GM12878 (cell line): ENCODE results near the gene PPP1R26. TPM values are rescaled to one million over a fixed set of nuclear protein-coding genes. Genes with fewer than 3 reads are reported as not detected.
"Not testable (repeated sequence)": the region's sequence is repeated elsewhere in the genome, so short reads cannot be mapped to it uniquely, and the experiment has no call there.

ENCODE experiments used
- ATAC-seq: fragments of 200-7000 bp; cut with Tn5 transposase; 3 replicates; pipeline ENCODE4 v1.9.1; 2020; ENCODE audit warnings: mild to moderate bottlenecking, moderate library complexity
- BruUV-seq: library from RNA; stranded (reverse); fragments of 400-500 nt; replicated peaks from 2 replicates; lab custom pipeline; 2021; lab: Mats Ljungman, UMichigan
- CTCF ChIA-PET: fragments of 300-600 bp; sonication (Branson Sonifier 250); formaldehyde crosslinking; extraction: SDS; loops from one replicate; lab custom pipeline; 2021; ENCODE audit warnings: inconsistent platforms; lab: Yijun Ruan, JAX
- POLR2A ChIA-PET: fragments of 350-600 bp; formaldehyde crosslinking; extraction: SDS; loops from one replicate; lab custom pipeline; 2021; ENCODE audit warnings: inconsistent platforms; lab: Charles Lee
- RAD21 ChIA-PET: fragments of 300-600 bp; sonication (Branson Sonifier 250); formaldehyde crosslinking; loops from one replicate; lab custom pipeline; 2023; ENCODE audit warnings: antibody characterized with exemption; ENCODE audit not compliant: unreplicated experiment; lab: Charles Lee
- SMC1A ChIA-PET: fragments of 300-600 bp; sonication (Branson Sonifier 250); formaldehyde crosslinking; loops from one replicate; lab custom pipeline; 2023; ENCODE audit not compliant: unreplicated experiment, uncharacterized antibody; lab: Charles Lee
- DNase-seq: peaks from one replicate; pipeline ENCODE4 v3.0.0-alpha.2; 2011; ENCODE audit warnings: low read depth, low spot score
- FAIRE-seq: peaks from 3 replicates; lab custom pipeline; 2011; peaks lifted over from hg19 to GRCh38; lab: Jason Lieb, UNC
- H2AFZ ChIP-seq: 2 replicates; pipeline ENCODE4 v1.6.0; 2011; ENCODE audit warnings: low read depth, low read length, control low read depth; ENCODE audit not compliant: control insufficient read depth
- H3K27ac ChIP-seq: 2 replicates; pipeline ENCODE4 v1.5.1; 2011; ENCODE audit warnings: control low read depth; ENCODE audit not compliant: control insufficient read depth, insufficient read depth
- H3K27me3 ChIP-seq, 2 experiments: replicated peaks in 1 of 2; 2 replicates each; pipeline versions ENCODE4 v1.6.0 to v1.6.1; 2011; ENCODE audit warnings: low read length in 1 of 2; ENCODE audit not compliant: control insufficient read depth in 2 of 2, insufficient read depth in 2 of 2
- H3K36me3 ChIP-seq, 2 experiments: 2 replicates each; pipeline ENCODE4 v1.5.1; 2011; ENCODE audit warnings: low read length in 1 of 2; ENCODE audit not compliant: control insufficient read depth in 2 of 2, insufficient read depth in 2 of 2
- H3K4me1 ChIP-seq: 2 replicates; pipeline ENCODE4 v1.6.1; 2011; ENCODE audit warnings: mild to moderate bottlenecking, low read length, moderate library complexity, mixed read lengths; ENCODE audit not compliant: control insufficient read depth, insufficient read depth
- H3K4me2 ChIP-seq: 2 replicates; pipeline ENCODE4 v1.6.0; 2011; ENCODE audit warnings: control low read depth; ENCODE audit not compliant: control insufficient read depth, insufficient read depth
- H3K4me3 ChIP-seq: fragments of 200-600 bp; sonication (generic); 2 replicates; pipeline ENCODE4 v1.5.1; 2016
- H3K79me2 ChIP-seq: 2 replicates; pipeline ENCODE4 v1.6.0; 2011; ENCODE audit warnings: low read length; ENCODE audit not compliant: control insufficient read depth, insufficient read depth
- H3K9ac ChIP-seq: 2 replicates; pipeline ENCODE4 v1.8.0; 2011; ENCODE audit warnings: low read length, control low read depth, mixed read lengths; ENCODE audit not compliant: control insufficient read depth, insufficient read depth
- H3K9me3 ChIP-seq: replicated peaks from 3 replicates; pipeline ENCODE4 v1.5.1; 2011; ENCODE audit warnings: mild to moderate bottlenecking, low read length; ENCODE audit not compliant: control insufficient read depth, insufficient read depth
- H4K20me1 ChIP-seq: 2 replicates; pipeline ENCODE4 v1.6.0; 2011; ENCODE audit not compliant: control insufficient read depth, insufficient read depth
- BRCA1 ChIP-seq: IDR thresholded peaks from 2 replicates; pipeline ENCODE4 v1.6.1; 2011; ENCODE audit warnings: low read depth, low read length, improper control_type of control experiment
- DPF2 ChIP-seq: fragments of 450-650 bp; IDR thresholded peaks from 2 replicates; pipeline ENCODE4 v1.6.1; 2017; ENCODE audit warnings: mild to moderate bottlenecking
- E2F8 ChIP-seq: fragments of 450-650 bp; IDR thresholded peaks from 2 replicates; pipeline ENCODE4 v1.6.1; 2018; ENCODE audit warnings: mild to moderate bottlenecking, low read depth, moderate library complexity; ENCODE audit not compliant: partially characterized antibody
- MEF2B ChIP-seq: fragments of 450-650 bp; IDR thresholded peaks from 2 replicates; pipeline ENCODE4 v1.6.1; 2018; ENCODE audit warnings: mild to moderate bottlenecking, moderate library complexity; ENCODE audit not compliant: partially characterized antibody, poor library complexity, severe bottlenecking
- MTA2 ChIP-seq: fragments of 450-650 bp; IDR thresholded peaks from 2 replicates; pipeline ENCODE4 v1.6.1; 2016; ENCODE audit warnings: low read depth, mild to moderate bottlenecking, moderate library complexity
- RELA ChIP-seq: fragments of 450-650 bp; IDR thresholded peaks from 2 replicates; pipeline ENCODE4 v1.8.0; 2014; ENCODE audit warnings: borderline replicate concordance; ENCODE audit not compliant: partially characterized antibody
- SMAD1 ChIP-seq: fragments of 450-650 bp; IDR thresholded peaks from 2 replicates; pipeline ENCODE4 v1.6.1; 2018; ENCODE audit warnings: mild to moderate bottlenecking, low read depth; ENCODE audit not compliant: partially characterized antibody
- SPI1 ChIP-seq: IDR thresholded peaks from 2 replicates; pipeline ENCODE4 v1.6.1; 2011; ENCODE audit warnings: low read depth, mild to moderate bottlenecking, low read length, moderate library complexity, borderline replicate concordance; ENCODE audit not compliant: insufficient read depth
- WRNIP1 ChIP-seq: IDR thresholded peaks from 2 replicates; pipeline ENCODE4 v1.6.1; 2011; ENCODE audit warnings: low read depth, low read length, improper control_type of control experiment, borderline replicate concordance
- YY1 ChIP-seq: IDR thresholded peaks from 2 replicates; pipeline ENCODE4 v1.6.1; 2011; ENCODE audit warnings: low read depth, mild to moderate bottlenecking, low read length
- WGBS: methylation state at CpG from one replicate; pipeline ENCODE4 v1.1.6; 2016; ENCODE audit warnings: low lambda C conversion rate; ENCODE audit not compliant: insufficient replicate concordance, insufficient coverage; ENCODE audit errors: missing lambda C conversion rate; 5-methylcytosine and 5-hydroxymethylcytosine counted together
- in situ Hi-C: fragments of 300-500 bp; cut with MboI; formaldehyde crosslinking; loops from 9 replicates; pipeline ENCODE4 v1.14.3; 2018; ENCODE audit warnings: mixed read lengths
- intact Hi-C: fragments of 100-400 bp; cut with micrococcal nuclease; formaldehyde crosslinking; loops from one replicate; pipeline ENCODE4 v1.14.2; 2022; ENCODE audit not compliant: unreplicated experiment
- polyA plus RNA-seq, 11 experiments: library from polyadenylated mRNA; depleted of rRNA in 4 of 11; unstranded in 6 of 11; stranded (reverse) in 5 of 11; fragments of >200 nt; fragmentation: Nextera tagmentation in 4 of 11; fragmentation: Illumina TruSeq in 1 of 11; extraction: Ambion mirVana in 4 of 11; extraction: Trizol in 1 of 11; gene quantifications; 1 replicate in 1 of 11; 2 replicates in 10 of 11; pipeline versions ENCODE4 v1.2.1 to v1.2.3, GENCODE V29; 2011 to 2016; ENCODE audit warnings: inconsistent platforms in 2 of 11, missing spikeins in 2 of 11, low read depth in 1 of 11
- total RNA-seq, 4 experiments: library from RNA; depleted of rRNA in 3 of 4; stranded (reverse); fragments of >200 nt in 3 of 4; fragmentation: Illumina TruSeq in 1 of 4; extraction: Trizol in 1 of 4; gene quantifications; 2 replicates each; pipeline versions ENCODE4 v1.2.1 to v1.2.3, GENCODE V29; 2013 to 2021
- TF ChIP-seq, protein P1 (sequence below), 3 experiments: IDR thresholded peaks in 2 of 3; conservative IDR thresholded peaks in 1 of 3; 2 replicates each; pipeline ENCODE4 v1.5.1; 2011; ENCODE audit warnings: low read depth in 3 of 3, low read length in 3 of 3, mild to moderate bottlenecking in 3 of 3, control low read depth in 2 of 3, moderate library complexity in 2 of 3, inconsistent platforms in 1 of 3, mixed read lengths in 1 of 3; ENCODE audit not compliant: control insufficient read depth in 2 of 3, insufficient read depth in 1 of 3; ENCODE audit errors: extremely low read depth in 1 of 3

PPP1R26 gene
- total and polyA plus RNA-seq, 10 of the 15 experiments (the other 5 are each of a cell fraction or from before 2014, with no cell fraction given): 0.02 to 1.9 (median 0.18) TPM

DNA sequence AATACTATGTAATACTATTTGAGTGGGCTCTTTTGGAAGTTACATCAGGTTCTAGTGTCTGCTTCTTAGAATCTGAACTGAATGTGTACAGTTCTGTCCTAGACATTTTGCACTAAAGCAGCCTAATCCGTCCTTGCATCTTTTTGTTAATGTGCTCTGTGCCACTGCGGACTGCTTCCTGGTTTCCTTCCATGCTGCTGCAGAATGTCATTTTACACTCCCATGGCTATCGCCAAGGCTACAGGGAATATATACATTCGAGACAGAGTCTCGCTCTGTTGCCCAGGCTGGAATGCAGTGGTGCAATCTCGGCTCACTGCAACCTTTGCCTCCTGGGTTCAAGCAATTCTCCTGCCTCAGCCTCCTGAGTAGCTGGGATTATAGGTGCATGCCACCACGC, 27.7 kb upstream of the PPP1R26 start:
- CTCF ChIA-PET, BruUV-seq, H3K4me1 ChIP-seq, POLR2A ChIA-PET, H3K9ac ChIP-seq, FAIRE-seq, DNase-seq, H3K9me3 ChIP-seq, H2AFZ ChIP-seq, H3K36me3 ChIP-seq, H4K20me1 ChIP-seq, H3K27ac ChIP-seq, H3K4me3 ChIP-seq, H3K4me2 ChIP-seq, intact Hi-C loops, H3K79me2 ChIP-seq, RAD21 ChIA-PET, in situ Hi-C loops, ATAC-seq, H3K27me3 ChIP-seq: not testable (repeated sequence)
- SMC1A ChIA-PET: interaction anchor here (0.7 kb wide), 1 partner anchor 18 kb away, joined by 3 read pairs; no protein-coding TSS in a partner anchor
- WGBS: 45% methylated on average over 6 of the region's 7 CpGs

DNA sequence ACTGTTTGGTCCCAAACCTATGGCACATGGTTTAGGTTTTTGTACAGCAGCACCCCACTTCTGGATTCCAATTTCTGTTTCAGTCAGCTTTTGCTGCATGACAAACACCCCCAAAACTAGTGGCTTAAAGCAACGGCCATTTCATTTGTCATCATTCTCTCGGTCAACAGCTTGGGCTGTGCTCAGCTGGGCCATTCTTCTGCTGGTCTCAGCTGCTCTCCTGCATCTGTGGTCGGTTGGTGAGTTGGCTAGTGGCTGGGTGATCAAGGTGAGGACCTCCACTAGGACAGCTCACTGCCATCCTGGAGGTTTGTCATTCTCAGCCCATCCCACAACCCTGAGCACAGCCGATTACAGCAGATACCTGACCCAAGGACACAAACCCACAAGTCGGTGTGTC, 24.8 kb upstream of the PPP1R26 start:
- BruUV-seq: no TSS peak
- no peak for ATAC-seq
- no peak overlapping the region for H3K4me2 ChIP-seq
- TF ChIP-seq MEF2B: no peak
- TF ChIP-seq E2F8: no peak
- TF ChIP-seq, protein P1, sequence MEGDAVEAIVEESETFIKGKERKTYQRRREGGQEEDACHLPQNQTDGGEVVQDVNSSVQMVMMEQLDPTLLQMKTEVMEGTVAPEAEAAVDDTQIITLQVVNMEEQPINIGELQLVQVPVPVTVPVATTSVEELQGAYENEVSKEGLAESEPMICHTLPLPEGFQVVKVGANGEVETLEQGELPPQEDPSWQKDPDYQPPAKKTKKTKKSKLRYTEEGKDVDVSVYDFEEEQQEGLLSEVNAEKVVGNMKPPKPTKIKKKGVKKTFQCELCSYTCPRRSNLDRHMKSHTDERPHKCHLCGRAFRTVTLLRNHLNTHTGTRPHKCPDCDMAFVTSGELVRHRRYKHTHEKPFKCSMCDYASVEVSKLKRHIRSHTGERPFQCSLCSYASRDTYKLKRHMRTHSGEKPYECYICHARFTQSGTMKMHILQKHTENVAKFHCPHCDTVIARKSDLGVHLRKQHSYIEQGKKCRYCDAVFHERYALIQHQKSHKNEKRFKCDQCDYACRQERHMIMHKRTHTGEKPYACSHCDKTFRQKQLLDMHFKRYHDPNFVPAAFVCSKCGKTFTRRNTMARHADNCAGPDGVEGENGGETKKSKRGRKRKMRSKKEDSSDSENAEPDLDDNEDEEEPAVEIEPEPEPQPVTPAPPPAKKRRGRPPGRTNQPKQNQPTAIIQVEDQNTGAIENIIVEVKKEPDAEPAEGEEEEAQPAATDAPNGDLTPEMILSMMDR (IDR thresholded peaks at IDR 0.05 in 2 of 3, conservative IDR thresholded peaks at IDR 0.05 in 1 of 3; ENCODE audit: control insufficient read depth in 2 of 3, extremely low read depth in 1 of 3, insufficient read depth in 1 of 3, low read depth in 3 of 3, low read length in 3 of 3): no peak
- TF ChIP-seq MTA2: no peak
- TF ChIP-seq BRCA1: no peak
- TF ChIP-seq SPI1: no peak
- TF ChIP-seq DPF2: no peak
- TF ChIP-seq SMAD1: no peak
- no peak for TF ChIP-seq YY1
- no peak for TF ChIP-seq RELA
- no peak for TF ChIP-seq WRNIP1

More for the DNA sequence above, 24.8 kb upstream of the PPP1R26 start:
- no peaks in the 10 kb centered on the region; the same call in 2 of the 3 replicates for H3K9me3 ChIP-seq
- FAIRE-seq (no peak), DNase-seq (no peak)
- no peaks in the 10 kb centered on the region for H3K79me2 ChIP-seq
- whole genome bisulfite sequencing: 6% methylated on average over 5 of the region's 5 CpGs
- intact Hi-C loops (no loop called here), in situ Hi-C loops (no loop called here)
- ChIA-PET SMC1A (no interaction called here), POLR2A (no interaction called here), CTCF (interaction anchor here (0.6 kb wide), 1 partner anchor 111 kb away, joined by 3 read pairs; no protein-coding TSS in a partner anchor), RAD21 (no interaction called here)
- no peak overlapping the region for H2AFZ ChIP-seq
- no peak overlapping the region for H3K27ac ChIP-seq
- no peaks in the 10 kb centered on the region for H3K4me1 ChIP-seq
- no peaks in the 10 kb centered on the region for H4K20me1 ChIP-seq
- H3K9ac ChIP-seq: no peak overlapping the region
- H3K27me3 ChIP-seq: peaks cover 0 to 4% of the 10 kb centered on the region in 2 experiments; a peak in 1 of 4 replicates
- no peaks in the 10 kb centered on the region for H3K36me3 ChIP-seq
- H3K4me3 ChIP-seq: no peak overlapping the region
